EH (cell line): ENCODE results near the gene DTX1.
A peak's percentile ranks its signal among the peaks of the same experiment; 100 is the strongest.

Source experiments
- DNase-seq: peaks from one replicate; pipeline ENCODE4 v3.0.0-alpha.2; 2015; ENCODE audit warnings: low read depth

Gene DTX1

GRCh38 chr12:113094738-113095137 is 38.2 kb downstream of the DTX1 start:
- no peak for DNase-seq

DNA sequence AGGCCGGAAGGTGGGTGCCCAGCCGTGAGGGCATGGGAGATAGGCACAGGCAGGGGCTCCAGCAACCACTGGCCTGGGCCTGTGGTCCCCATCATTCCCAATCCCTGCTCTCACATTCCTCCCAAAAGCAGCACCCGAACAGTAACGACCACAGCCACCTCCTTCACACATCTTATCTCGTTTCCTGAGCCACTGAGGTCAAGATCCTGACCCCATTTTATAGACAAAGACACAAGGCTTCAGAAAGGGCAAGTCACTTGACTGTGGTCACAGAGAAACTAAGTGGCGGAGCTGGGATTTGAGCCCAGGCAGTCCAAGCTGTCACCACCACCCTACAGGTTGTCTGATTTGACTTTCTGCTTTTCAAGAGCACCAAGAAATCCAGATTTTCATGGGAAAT is 38.9 kb downstream of the DTX1 start:
- DNase-seq: no peak

GRCh38 chr12:113096675-113097461 is 40.3 kb downstream of the DTX1 start:
- DNase-seq: no peak

DNA sequence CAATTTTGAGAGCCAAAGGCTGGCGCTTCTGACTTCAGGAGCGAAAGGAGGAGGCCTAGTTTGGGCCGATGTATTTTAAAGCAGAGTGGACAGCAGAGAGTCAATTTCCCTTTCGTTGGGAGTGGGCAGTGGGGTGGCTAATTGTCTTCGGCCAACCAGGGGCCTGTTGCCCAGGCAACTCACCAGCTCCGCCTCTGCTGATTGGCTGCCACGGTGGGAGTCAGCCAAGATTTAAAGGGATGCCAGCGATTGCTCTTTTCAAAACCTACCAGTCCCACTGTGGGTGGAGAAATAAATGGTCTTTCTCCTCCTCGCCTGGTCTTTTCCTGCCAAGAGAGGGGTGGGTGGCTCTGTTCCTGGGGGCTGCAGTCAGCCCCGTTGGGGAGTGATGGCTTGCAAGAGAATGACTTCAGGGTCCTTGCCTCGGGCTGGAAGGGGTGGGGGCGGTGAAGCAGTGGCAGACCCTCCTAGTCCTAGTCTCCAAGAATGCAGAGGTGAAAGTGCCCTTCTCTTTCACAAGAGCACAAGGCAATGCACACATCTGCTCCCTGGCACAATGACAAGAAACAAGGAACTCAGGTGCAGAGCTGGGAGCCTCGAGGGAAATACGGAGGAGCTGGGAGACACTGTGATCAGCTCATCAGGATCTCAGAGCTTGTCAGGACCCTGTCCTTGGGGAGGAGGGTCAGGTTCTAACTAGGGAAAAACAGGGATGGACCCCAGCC is 41.3 kb downstream of the DTX1 start:
- peak; percentile 8 for DNase-seq

DNA sequence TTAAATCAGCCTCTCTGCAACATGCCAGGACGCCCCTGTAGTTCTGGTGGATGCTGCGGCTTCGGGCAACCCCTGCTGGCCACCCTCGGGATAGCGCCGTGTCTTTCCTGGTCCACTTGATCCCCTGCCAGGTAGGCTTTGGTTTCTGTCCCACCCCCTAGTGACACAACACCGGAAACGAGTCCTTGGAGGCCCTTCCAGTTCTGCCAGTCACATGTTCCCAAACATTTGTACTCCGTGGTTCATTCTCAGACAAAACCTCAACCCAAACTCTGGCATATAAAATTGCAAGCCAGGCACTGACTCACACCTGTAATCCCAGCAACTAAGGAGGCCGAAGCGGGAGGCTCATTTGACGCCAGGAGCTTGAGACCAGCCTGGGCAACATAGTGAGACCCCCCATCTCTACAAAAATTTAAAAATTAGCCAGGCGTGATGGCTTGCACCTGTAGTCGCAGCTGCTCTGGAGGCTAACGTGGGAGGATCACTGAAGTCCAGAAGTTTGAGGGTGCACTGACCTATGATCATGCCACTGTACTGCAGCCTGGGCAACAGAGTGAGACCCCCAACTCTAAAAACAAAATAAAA is 42.0 kb downstream of the DTX1 start:
- DNase-seq: peak; percentile 78

GRCh38 chr12:113099364-113099763 is 42.8 kb downstream of the DTX1 start:
- no peak for DNase-seq

GRCh38 chr12:113099764-113100163 is 43.2 kb downstream of the DTX1 start:
- DNase-seq: no peak

DNA sequence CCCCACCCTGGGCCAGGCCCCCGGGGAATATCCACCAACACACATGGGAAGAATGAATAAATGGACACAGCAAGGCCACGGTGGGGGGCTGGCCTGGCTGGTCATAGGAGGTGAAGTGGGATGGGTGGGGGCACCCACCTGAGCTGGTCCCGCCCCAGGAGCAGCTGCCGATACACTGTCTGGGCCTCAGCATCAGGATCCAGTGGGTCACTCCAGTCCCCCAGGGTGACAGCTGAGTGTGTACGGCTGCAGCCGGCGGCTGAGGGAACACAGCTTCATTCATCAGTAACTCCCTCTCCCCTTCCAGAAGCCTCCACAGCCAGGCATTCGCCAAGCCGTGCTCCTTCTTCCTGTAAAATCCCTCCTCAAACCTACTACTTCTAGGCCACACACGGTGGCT is 45.2 kb downstream of the DTX1 start:
- no peak for DNase-seq

DNA sequence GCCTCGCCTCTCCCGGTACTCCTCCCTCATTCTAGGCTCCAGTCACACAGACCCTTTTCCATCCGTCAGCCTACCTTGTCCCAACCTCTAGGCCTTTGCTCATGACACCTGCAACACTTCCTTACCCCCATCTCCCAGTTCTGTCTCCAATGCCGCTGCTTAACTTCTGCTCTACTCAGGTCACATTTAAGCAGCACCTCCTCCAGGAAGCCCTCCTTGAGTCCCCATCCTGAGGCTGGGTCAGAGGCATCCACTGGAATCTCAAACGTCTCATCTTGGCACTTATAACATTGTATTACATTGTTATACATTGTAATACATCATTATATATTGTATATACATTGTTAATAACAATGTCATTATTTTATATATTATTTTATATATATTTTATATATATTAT is 46.3 kb downstream of the DTX1 start:
- DNase-seq: no peak

- no peak for DNase-seq
Measured at GRCh38 chr12:113103756-113104450, 47.4 kb downstream of the DTX1 start.

GRCh38 chr12:113104953-113105510 is 48.5 kb downstream of the DTX1 start:
- DNase-seq: no peak

- no peak for DNase-seq
Measured at GRCh38 chr12:113105606-113106271, 49.2 kb downstream of the DTX1 start.

GRCh38 chr12:113106361-113106760 is 49.8 kb downstream of the DTX1 start:
- DNase-seq: no peak

GRCh38 chr12:113108308-113108707 is 51.8 kb downstream of the DTX1 start:
- no peak for DNase-seq

GRCh38 chr12:113109360-113109759 is 52.8 kb downstream of the DTX1 start:
- DNase-seq: no peak

DNA sequence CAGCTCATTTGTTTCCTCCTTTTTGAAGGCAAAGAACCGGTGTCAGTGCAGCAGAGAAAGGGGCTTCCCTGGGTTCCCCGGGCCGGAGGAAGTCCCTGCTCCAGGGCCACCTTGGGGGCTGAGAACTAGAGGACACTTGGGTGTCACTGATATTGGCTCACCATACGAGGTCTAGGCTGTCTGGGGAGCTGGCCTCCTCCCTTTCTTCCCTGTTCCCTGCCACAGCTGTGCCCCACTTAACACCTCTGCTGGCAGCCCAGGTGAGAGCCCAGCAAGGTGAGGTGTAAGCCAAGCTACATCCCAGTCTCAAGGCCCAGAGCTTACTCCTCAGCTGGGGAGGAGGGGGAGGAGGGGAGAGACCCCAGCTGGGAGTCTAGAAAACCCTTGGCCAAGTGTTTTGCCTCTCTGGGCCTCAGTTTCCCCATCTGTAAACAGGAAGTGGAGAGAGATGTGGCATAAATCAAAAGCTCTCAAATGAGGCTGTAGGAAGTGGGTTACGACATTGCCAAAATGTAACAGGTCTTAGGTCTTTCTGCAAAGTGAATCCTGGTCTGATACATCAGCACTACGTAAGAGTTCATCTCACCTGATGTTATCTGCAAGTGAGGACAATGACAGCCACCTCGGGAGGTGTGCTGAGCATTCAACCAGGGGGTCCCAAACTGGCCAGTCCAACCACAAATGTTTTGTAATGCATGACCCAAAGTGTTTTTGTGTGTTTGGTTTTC is 53.5 kb downstream of the DTX1 start:
- no peak for DNase-seq

GRCh38 chr12:113111247-113111646 is 54.7 kb downstream of the DTX1 start:
- DNase-seq: no peak

GRCh38 chr12:113112043-113112899 is 55.7 kb downstream of the DTX1 start:
- no peak for DNase-seq

DNA sequence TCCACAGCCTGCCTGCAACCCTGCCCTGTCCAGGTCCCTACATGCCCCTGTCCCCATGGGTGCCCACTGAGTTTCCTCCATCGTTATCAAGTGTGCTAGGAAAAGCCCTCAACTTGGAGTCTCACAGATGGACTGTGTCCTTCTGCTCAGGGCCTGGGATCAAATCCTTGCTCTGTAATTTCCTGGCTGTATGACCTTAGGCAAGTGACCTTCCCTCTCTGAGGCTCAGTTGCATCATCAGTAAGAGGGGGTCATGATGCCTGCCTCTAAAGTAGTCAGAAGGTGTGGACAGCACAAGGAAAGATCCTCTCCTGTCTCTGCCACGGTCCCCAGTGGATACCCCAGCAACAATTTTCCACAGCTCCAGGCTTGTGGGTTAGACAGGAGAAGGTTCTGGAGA is 56.9 kb downstream of the DTX1 start:
- no peak for DNase-seq
